ENCODE data around the gene RIPPLY3.

RIPPLY3 gene

GRCh38 chr21:37064841-37065240 is 58.3 kb downstream of the RIPPLY3 start:
- no peak for DNase-seq

- DNase-seq: no peak
Observed at GRCh38 chr21:37065561-37066177, 59.2 kb downstream of the RIPPLY3 start.

All from activated T-cell treated with anti-CD3 and anti-CD28 coated beads, Interleukin-2, amount 50 U/mL, for 1 hour (primary cell).